DMS153 (cell line): ENCODE results near the gene RASSF5.
A peak's percentile ranks its signal among the peaks of the same experiment; 100 is the strongest.
"Not testable (repeated sequence)": the region's sequence is repeated elsewhere in the genome, so short reads cannot be mapped to it uniquely, and the experiment has no call there.

Source experiments
- DNase-seq: peaks from one replicate; lab custom pipeline; 2025; lab: John Stamatoyannopoulos, UW

The RASSF5 gene

DNA sequence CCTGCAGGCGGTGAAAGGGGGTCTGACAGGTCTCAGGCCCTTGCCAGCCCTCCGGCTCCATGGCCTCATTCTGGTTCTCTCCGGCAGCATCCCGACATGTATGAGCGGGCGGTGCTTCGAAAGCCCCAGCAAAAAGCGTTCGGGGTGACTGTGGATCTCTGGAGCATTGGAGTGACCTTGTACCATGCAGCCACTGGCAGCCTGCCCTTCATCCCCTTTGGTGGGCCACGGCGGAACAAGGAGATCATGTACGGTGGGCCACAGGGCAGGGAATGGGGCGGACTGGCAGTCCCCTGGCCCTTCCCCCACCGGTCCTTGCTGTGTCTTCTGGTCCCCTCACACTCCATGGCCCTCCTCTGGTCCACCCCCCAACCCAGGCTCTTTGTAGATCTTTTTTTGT is 30.7 kb upstream of the RASSF5 start:
- no peak for DNase-seq

DNA sequence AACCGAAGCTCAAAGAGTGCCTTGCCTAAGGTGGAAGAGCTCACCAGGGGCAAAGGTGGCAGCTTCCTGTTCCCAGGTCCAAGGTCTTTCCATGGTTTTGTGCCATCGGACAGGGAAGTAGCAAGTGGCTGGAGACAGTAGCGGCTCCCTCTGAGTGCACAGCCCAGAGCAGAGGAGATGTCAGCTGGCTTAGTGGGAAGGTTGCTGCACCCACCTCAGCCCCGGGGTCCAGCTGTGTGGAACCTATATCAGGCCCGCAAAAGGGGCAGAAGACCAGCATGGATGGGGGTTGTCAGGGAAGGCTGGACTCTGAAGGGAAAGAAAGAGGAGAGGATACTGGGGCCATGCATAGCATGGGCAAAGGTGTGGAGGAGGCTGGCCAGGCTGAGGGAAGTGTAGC is 30.2 kb upstream of the RASSF5 start:
- DNase-seq = no peak

DNA sequence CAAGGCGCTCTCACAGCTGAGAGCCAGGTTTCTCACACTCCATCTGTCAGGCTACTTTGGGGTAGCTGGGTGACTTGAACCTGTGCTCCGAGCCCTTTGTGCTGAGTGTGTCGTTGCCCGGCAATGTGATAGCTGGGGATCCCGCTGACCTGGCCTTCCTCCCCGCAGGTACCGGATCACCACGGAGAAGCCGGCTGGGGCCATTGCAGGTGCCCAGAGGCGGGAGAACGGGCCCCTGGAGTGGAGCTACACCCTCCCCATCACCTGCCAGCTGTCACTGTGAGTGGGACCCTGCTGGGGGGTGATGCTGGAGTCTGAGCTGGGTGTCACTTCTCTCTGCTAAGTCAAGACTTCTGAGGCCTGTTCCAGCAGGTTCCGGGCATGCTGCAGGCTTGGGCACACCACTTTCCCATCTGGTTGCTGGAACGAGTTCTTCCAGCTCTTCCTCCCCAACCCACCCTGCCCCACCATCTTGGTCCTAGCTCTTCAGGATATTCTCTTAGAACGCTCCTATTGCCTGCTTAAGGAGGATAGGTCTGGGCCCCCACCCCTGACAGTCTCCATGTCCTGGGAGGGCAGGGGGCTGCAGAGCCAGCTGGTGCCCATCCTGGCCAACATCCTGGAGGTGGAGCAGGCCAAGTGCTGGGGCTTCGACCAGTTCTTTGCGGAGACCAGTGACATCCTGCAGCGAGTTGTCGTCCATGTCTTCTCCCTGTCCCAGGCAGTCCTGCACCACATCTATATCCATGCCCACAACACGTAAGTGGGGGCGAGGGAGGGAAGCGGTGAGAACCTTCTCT is 29.6 kb upstream of the RASSF5 start:
- DNase-seq = no peak

DNA sequence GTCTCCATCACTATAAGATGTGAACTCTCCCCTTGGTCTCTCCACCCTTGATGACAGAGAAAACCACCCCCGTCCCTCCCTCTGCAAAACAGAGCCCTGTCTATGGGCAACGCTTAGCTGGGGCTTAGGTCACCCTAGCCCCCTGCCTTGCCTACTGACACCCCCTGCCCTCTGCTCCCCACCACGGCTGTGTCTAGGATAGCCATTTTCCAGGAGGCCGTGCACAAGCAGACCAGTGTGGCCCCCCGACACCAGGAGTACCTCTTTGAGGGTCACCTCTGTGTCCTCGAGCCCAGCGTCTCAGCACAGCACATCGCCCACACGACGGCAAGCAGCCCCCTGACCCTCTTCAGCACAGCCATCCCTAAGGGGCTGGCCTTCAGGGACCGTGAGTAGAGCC is 28.6 kb upstream of the RASSF5 start:
- DNase-seq = no peak

DNA sequence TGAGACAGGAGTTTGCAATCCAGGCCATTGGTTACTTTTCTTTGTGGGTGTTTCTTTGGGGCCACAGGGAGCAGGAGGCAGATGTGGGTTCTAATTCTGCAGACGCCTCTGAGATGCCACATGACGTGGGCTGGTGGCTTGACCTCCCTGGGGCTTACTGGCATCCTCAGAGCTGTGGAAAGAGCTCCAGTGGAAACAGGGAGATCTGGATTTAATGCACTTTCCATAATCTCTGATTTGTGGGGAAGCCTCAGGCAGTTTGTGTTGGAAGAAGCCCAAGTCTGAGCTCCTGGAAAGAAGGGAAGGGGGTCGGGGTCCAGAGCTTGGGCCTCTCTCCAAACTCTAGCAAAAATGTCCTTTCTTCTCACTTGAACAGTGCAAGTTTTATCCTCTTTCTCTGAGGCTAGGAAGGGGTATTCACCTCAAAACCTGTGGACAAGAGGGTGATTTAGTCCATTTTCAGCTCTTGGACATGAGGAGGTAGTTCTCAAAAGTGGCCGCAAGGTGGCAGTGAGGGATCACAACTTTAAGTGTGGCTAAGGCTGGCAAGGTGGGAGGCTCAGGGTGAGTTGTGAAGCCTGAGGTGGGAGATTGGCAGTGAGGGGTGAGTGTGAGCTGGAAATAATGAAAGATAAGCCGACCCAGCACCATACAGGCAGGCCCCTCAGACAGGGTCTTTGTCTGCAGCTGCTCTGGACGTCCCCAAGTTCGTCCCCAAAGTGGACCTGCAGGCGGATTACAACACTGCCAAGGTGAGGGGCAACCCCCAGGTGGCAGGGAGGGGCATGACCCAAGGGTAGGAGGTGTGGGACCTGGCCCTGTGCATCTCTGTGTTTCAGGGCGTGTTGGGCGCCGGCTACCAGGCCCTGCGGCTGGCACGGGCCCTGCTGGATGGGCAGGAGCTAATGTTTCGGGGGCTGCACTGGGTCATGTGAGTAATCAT is 27.9 kb upstream of the RASSF5 start:
- peak; percentile 46 for DNase-seq

DNA sequence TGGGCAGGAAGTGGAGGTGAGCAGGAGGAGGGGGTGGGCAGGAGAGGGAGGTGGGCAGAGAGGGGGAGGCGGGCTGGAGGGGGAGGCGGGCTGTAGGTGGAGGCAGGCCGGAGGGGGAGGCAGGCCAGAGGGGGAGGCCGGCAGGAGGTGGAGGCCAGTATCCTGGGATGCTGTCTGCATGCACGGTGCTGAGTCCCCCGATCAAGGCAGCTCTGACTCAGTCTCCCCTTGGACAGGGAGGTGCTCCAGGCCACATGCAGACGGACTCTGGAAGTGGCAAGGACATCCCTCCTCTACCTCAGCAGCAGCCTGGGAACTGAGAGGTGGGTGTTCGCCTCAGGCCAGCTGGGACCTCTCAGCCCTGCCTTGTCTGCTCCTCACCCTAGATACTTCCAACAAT is 27.1 kb upstream of the RASSF5 start:
- DNase-seq = no peak

DNA sequence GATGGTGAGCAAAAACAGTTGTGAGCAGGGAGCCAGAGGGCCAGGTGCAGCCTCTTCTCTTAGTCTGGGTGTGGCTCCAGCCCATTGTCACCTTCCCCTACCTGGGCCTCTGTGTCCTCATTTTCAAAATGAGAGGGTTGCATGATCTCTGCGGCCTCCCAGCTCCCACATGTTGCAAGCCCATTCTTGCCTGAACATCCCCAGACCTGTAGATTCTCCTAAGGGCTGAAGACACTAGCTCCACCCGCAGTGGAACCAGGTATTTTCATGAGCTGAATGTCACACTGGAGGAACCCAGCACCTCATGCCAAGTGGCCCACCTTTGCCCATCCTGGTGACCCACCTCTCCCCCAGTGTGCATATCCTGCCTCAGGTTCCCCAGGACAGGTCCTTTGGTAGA is 24.7 kb upstream of the RASSF5 start:
- DNase-seq = peak; percentile 70

DNA sequence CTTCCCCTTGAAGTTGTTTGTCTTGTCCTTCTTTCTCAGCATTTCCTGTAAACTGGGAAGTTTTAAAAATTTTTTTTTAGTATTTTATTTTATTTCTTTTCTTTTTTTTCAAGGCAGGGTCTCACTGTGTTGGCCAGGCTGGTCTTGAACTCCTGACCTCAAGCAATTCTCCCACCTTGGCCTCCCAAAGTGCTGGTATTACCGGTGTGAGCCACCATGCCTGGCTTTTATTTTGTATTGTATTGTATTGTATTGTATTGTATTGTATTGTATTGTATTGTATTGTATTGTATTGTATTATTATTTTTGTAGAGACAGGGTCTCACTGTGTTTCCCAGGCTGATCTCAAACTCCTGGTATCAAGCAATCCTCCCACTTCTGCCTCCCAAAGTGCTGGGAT is 23.5 kb upstream of the RASSF5 start:
- DNase-seq = not testable (repeated sequence)

DNA sequence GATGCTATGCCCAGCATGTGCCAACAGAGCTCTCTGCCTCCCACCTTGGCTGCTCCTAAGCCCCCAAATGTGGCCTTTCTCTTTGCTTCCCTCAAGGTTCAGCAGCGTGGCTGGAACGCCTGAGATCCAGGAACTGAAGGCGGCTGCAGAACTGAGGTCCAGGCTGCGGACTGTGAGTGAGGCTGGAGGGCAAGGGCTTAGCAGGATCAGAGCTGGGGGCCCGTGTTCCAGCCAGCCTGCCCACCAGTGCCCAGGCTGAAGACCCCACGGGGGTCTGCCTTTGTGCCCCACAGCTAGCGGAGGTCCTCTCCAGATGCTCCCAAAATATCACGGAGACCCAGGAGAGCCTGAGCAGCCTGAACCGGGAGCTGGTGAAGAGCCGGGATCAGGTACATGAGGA is 22.4 kb upstream of the RASSF5 start:
- no peak for DNase-seq

DNA sequence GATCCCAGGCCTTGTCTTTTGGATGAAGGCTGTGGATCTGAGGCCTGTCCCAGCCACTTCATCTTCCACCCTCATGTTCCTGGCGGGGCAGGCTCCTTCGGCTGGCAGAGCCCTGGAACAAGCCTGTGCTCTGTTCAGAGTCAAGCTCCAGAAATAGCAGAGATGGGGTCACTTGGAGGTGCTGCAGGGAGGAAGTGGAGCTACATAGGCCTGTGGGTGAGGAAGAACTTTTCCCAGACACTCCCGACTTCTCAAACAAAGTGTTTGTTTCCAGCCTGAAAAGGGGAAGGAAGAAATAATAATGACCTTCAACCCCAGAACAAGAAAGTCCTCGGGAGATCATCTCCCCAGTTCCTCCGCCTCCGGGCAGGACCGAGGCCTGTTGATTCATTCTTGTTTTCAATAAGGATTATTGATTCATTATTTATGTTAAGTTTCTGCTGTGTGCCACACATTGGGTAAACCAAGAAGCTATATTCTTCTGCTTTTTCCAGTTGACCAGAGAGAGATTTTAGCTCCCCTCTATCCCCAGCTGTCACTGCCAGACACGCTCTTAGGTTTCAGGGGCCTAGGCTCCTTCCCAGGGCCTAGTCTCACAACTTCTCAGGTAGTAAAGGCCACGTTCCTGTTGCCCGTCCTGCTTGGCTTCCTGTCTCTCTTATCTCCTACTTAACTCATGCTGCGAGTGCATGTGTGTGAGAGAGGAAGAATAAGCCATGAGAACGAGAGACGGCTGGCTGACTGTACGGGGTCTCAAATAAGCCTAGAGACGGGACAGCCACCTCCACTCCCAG is 20.1 kb upstream of the RASSF5 start:
- no peak for DNase-seq

DNA sequence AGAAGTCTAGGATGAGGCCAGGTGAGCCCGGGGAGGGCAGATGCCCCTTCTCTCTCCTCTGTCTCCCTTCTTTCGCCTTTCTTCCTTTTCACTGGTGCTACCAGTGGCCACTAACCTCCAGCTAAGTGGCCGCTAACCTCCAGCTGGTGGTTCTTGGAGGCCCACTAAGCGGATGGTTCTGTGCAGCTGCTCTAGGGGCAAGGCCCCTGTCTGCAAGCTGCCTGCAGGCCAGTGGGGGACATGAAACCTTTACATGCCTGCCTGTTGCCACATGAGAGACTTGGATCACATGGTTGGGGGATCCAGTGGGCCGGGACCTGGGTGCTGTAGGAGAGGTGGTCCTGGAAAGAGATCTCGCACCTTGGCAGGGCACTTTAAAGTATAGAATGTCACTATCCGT is 19.4 kb upstream of the RASSF5 start:
- no peak for DNase-seq

DNA sequence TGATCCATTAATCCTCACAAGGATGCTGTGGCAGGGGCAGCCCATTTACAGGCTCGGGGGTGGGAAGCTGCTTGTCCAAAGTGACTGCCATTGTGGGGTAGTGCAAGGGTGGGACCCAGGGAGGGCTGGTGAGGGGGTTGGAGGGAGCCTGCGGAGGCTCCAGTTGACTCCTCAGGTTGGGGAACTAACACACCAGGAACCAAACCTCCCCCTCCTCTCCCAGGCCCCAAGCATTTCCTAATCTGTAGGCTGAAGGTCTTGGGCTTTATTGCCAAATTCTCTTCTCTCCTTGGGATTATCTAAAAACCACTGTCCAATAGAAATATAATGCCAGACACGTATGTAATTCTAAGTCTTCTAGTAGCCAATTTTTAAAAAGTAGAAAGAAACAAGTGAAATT is 18.9 kb upstream of the RASSF5 start:
- no peak for DNase-seq

DNA sequence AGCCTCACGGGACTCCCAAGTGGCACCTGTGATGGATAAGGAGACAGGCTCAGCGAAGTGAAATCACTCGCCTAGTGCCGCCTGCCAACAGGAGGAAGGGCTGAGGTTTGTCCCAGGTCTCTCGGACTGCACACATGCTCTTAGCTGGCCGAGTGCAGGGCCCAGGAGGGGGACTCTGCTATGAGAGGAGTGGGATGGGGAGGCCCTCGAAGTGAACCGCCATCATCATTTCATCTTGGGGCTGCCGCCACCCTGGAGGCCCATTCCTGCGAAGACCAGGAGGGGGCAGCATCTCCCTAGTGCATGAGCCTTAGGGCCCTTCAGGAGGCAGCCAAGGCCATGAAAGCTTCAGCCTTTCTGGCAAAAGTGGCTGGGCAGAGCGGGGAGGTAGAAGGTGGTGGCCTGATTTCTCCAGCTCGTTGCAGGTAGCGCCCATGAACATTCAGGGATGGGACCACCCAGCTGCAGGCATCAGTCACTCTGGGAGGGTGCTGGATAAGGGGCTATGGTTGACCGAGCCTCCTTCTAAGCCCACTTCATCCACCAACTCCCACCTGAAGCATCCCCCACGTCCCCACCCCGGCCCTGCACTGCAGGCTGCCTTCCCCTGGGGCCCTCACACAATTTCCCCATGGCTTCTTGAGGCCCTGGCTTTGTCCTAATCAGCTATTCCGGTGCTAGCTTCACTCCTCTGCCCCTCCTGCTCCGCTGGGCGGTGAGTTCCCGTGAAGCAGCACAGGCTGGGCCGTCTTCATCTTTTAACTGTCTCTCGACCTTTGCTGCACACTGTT is 17.2 kb upstream of the RASSF5 start:
- DNase-seq = peak; percentile 66

DNA sequence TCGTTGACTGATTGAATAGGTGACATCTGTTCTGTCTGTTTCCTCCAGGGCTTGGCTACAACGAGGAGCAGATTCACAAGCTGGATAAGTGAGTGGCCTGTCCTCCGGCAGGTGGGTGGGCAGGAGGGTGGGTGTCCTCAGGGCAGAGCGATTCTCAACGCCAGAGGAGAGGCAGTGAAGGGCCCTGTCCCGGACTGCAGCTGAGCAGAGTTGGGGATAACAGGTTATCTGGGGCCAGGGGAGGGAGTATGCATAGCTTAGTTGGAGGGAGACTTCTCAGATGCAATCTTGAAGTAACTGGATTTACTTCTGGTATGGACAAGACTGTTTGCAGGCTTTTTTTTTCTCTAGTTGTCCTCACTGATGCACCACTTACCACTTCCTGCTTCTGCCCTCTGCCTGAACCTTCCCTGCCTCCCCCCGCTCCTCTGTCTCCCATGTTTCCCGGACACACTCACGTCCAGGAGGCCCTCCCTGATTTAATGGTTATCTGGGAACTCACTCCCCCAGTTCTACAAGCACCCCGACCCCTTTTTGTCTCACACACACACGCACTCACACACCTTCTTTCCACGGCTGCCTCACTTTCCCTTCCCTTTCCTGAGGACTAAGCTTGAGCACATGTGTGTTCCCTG is 16.4 kb upstream of the RASSF5 start:
- no peak for DNase-seq

DNA sequence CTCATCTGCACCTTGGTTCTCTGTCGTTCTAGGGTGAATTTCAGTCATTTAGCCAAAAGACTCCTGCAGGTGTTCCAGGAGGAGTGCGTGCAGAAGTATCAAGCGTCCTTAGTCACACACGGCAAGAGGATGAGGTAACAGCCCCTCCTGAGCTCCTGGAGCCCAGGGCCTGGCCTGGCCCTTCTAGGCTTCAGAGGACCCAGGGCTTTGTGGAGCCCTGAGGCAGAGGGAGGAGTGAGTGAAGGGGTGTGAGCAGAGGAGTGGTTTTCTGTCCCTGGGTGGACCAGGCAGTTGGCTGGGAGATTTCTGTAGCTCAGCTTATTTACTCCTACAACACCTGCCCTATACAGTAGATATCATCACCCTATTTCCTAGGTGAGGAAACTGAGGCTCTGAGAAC is 15.7 kb upstream of the RASSF5 start:
- DNase-seq = no peak

DNA sequence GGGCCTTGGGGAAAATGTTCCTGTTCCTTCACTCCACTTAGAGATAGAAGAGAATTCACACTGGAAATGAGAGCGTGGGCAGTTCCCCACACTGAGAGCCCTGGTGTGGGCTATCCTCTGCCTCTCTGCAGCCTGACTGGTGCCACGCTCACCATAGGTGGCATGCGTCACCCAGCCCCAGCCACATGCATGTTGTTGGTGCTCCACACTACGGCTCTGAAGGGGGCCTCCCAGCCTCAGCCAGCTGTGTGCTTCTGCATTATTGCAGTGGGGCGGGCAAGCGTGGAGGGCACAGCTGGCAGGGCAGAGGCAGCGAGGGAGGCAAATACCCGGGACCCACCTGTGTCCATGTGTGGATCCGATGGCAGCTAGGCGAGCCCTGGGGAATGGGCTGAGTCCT is 14.7 kb upstream of the RASSF5 start:
- DNase-seq = no peak

DNA sequence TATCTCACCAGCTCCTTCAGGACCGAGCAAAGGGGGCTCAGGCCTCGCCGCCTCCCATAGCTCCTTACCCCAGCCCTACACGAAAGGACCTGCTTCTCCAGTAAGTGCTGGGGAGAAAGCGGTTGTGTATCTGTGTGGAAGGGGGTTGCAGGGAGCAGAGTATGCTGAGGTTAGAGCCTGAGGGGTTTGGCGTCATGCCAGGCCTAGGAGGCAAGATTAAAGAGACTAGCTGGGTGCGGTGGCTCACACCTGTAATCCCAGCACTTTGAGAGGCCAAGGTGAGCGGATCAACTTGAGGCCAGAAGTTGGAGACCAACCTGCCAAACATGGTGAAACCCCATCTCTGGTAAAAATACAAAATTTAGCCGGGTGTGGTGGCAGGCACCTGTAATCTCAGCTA is 14.1 kb upstream of the RASSF5 start:
- no peak for DNase-seq

DNA sequence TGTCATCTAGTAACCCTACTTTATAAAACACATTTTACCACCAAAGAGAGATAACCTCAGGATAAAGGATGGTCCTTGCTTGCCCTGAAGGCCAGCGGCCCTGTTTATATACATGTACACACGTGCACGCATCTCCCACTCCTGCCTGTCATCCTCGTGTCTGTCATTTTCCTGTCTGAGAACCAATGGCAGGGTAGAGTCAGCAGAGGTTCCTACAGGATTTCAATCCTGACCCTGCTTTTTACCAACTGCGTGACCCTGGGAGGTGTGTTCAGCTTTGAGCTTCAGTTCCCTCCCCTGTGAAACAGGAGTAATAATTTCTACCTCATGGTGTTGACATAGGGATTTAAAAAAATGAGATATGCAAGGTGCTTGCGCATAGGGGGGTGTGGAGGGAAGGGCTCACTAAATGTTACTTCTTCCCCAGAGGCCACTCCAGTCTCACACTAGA is 12.3 kb upstream of the RASSF5 start:
- no peak for DNase-seq

DNA sequence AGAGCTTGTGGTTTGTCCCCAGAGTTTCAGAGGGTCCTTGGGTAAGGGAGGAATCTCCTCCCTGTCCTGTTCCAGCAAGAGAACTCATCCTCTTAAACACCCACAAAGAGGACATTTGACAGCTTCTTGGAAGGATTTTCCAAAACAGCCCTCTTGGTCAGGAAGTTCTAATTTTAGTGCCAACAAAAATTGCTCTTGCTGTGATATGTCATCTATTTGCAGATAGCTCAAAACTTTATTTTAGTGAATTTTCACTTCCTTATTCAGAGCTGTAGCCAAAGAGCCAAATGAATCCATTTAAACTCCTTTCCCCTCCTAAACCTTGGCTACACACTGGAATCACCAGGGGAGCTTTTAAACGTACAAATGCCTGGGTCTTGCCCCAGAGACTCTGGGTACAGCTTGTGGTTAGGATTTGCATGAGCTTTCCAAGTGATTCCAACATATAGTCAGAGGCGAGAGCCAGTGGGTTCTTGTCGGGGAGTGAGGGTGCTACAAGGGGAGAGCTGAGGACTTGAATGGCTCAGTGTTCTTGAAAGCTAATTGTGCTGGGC is 11.8 kb upstream of the RASSF5 start:
- DNase-seq = no peak

DNA sequence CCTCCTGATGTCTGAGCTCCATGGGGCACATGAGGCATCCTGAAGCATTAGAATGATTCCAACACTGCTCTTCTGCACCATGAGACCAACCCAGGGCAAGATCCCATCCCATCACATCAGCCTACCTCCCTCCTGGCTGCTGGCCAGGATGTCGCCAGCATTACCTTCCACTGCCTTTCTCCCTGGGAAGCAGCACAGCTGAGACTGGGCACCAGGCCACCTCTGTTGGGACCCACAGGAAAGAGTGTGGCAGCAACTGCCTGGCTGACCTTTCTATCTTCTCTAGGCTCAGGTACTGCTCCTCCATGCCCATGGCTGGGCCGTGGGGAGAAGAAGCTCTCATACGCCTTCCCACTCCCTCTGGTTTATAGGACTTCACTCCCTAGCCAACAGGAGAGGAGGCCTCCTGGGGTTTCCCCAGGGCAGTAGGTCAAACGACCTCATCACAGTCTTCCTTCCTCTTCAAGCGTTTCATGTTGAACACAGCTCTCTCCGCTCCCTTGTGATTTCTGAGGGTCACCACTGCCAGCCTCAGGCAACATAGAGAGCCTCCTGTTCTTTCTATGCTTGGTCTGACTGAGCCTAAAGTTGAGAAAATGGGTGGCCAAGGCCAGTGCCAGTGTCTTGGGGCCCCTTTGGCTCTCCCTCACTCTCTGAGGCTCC is 11.1 kb upstream of the RASSF5 start:
- peak; percentile 46 for DNase-seq
